SK-N-SH treated with all-trans-retinoic acid at 6 μM for 48 hours (cell line): ENCODE measurements around the gene TDRD12.

Experiments used
- ATAC-seq: fragments of 200-7000 bp; cut with Tn5 transposase; 3 replicates; pipeline ENCODE4 v1.9.1; 2020; ENCODE audit warnings: mild to moderate bottlenecking, moderate library complexity
- BACH2 ChIP-seq: fragments of 250-450 bp; sonication (Bioruptor Pico); IDR thresholded peaks from 2 replicates; pipeline ENCODE4 v1.9.0; 2021; ENCODE audit warnings: mild to moderate bottlenecking, borderline replicate concordance
- CSDC2 ChIP-seq: fragments of 250-450 bp; sonication (Bioruptor Pico); IDR thresholded peaks from 2 replicates; pipeline ENCODE4 v1.5.0; 2020; ENCODE audit warnings: mild to moderate bottlenecking, moderate library complexity
- CSRNP3 ChIP-seq: fragments of 250-450 bp; sonication (Bioruptor Pico); IDR thresholded peaks from 2 replicates; pipeline ENCODE4 v1.5.1; 2021; ENCODE audit warnings: mild to moderate bottlenecking, moderate library complexity
- ESRRG ChIP-seq: fragments of 250-450 bp; sonication (Bioruptor Pico); IDR thresholded peaks from 2 replicates; pipeline ENCODE4 v1.6.1; 2021; ENCODE audit warnings: mild to moderate bottlenecking
- GLIS3 ChIP-seq: fragments of 250-450 bp; sonication (Bioruptor Pico); IDR thresholded peaks from 2 replicates; pipeline ENCODE4 v1.5.0; 2020; ENCODE audit warnings: mild to moderate bottlenecking, moderate library complexity
- ISL1 ChIP-seq: fragments of 250-450 bp; sonication (Bioruptor Pico); IDR thresholded peaks from 2 replicates; pipeline ENCODE4 v2.1.2; 2022; ENCODE audit warnings: mild to moderate bottlenecking, moderate library complexity
- OSR1 ChIP-seq: fragments of 250-450 bp; sonication (Bioruptor Pico); IDR thresholded peaks from 2 replicates; pipeline ENCODE4 v1.8.0; 2022; ENCODE audit warnings: moderate library complexity, mild to moderate bottlenecking, inconsistent platforms
- POU6F1 ChIP-seq: fragments of 250-450 bp; sonication (Bioruptor Pico); IDR thresholded peaks from 2 replicates; pipeline ENCODE4 v1.8.0; 2021; ENCODE audit warnings: low read depth, mild to moderate bottlenecking, moderate library complexity, borderline replicate concordance
- PPARA ChIP-seq: fragments of 250-450 bp; sonication (Bioruptor Pico); IDR thresholded peaks from 2 replicates; pipeline ENCODE4 v1.5.0; 2020; ENCODE audit warnings: mild to moderate bottlenecking, borderline replicate concordance
- RARB ChIP-seq: fragments of 250-450 bp; sonication (Bioruptor Pico); IDR thresholded peaks from 2 replicates; pipeline ENCODE4 v1.8.0; 2021; ENCODE audit warnings: mild to moderate bottlenecking, moderate library complexity
- SNAI2 ChIP-seq: fragments of 250-450 bp; sonication (Bioruptor Pico); IDR thresholded peaks from 2 replicates; pipeline ENCODE4 v1.5.0; 2020; ENCODE audit warnings: mild to moderate bottlenecking, moderate library complexity
- TCF4 ChIP-seq: fragments of 250-450 bp; sonication (Bioruptor Pico); IDR thresholded peaks from 2 replicates; pipeline ENCODE4 v1.8.0; 2021; ENCODE audit warnings: mild to moderate bottlenecking, moderate library complexity, borderline replicate concordance
- TOX ChIP-seq: fragments of 250-450 bp; sonication (Bioruptor Pico); IDR thresholded peaks from 2 replicates; pipeline ENCODE4 v1.8.0; 2021; ENCODE audit warnings: mild to moderate bottlenecking, moderate library complexity, borderline replicate concordance
- TSHZ2 ChIP-seq: fragments of 250-450 bp; sonication (Bioruptor Pico); IDR thresholded peaks from 2 replicates; pipeline ENCODE4 v1.5.0; 2020; ENCODE audit warnings: mild to moderate bottlenecking, moderate library complexity
- ZC3H10 ChIP-seq: fragments of 250-450 bp; sonication (Bioruptor Pico); IDR thresholded peaks from 2 replicates; pipeline ENCODE4 v1.5.1; 2021; ENCODE audit warnings: mild to moderate bottlenecking, moderate library complexity
- ZFP3 ChIP-seq: fragments of 250-450 bp; sonication (Bioruptor Pico); IDR thresholded peaks from 2 replicates; pipeline ENCODE4 v1.5.0; 2020; ENCODE audit warnings: mild to moderate bottlenecking, moderate library complexity
- ZFP30 ChIP-seq: fragments of 450-650 bp; formaldehyde crosslinking; IDR thresholded peaks from 2 replicates; pipeline ENCODE4 v1.5.0; 2022; ENCODE audit warnings: mild to moderate bottlenecking, moderate library complexity
- ZNF565 ChIP-seq: fragments of 450-650 bp; formaldehyde crosslinking; conservative IDR thresholded peaks from 2 replicates; pipeline ENCODE4 v1.5.0; 2020; ENCODE audit warnings: low read depth, mild to moderate bottlenecking, moderate library complexity
- ZNF70 ChIP-seq: fragments of 450-650 bp; formaldehyde crosslinking; IDR thresholded peaks from 2 replicates; pipeline ENCODE4 v1.5.0; 2020; ENCODE audit warnings: mild to moderate bottlenecking, moderate library complexity
- ZNF8 ChIP-seq: fragments of 450-650 bp; formaldehyde crosslinking; IDR thresholded peaks from 2 replicates; pipeline ENCODE4 v1.5.0; 2020; ENCODE audit warnings: mild to moderate bottlenecking, moderate library complexity
- TF ChIP-seq, protein P1 (sequence below): fragments of 250-450 bp; sonication (Bioruptor Pico); IDR thresholded peaks from 2 replicates; pipeline ENCODE4 v1.8.0; 2020; ENCODE audit warnings: mild to moderate bottlenecking, moderate library complexity, borderline replicate concordance

Gene TDRD12

GRCh38 chr19:32810452-32810851 lies 90.9 kb downstream of the TDRD12 start:
- TF ChIP-seq CSRNP3 (no peak), ESRRG (CRISPR knock-in tag) (no peak)
- no peak for ATAC-seq

- TF ChIP-seq ZNF8 (no peak), ISL1 (CRISPR knock-in tag) (no peak), ZFP30 (CRISPR knock-in tag) (no peak), POU6F1 (CRISPR knock-in tag) (no peak), SNAI2 (no peak), RARB (CRISPR knock-in tag) (no peak)
- TF ChIP-seq, protein P1, sequence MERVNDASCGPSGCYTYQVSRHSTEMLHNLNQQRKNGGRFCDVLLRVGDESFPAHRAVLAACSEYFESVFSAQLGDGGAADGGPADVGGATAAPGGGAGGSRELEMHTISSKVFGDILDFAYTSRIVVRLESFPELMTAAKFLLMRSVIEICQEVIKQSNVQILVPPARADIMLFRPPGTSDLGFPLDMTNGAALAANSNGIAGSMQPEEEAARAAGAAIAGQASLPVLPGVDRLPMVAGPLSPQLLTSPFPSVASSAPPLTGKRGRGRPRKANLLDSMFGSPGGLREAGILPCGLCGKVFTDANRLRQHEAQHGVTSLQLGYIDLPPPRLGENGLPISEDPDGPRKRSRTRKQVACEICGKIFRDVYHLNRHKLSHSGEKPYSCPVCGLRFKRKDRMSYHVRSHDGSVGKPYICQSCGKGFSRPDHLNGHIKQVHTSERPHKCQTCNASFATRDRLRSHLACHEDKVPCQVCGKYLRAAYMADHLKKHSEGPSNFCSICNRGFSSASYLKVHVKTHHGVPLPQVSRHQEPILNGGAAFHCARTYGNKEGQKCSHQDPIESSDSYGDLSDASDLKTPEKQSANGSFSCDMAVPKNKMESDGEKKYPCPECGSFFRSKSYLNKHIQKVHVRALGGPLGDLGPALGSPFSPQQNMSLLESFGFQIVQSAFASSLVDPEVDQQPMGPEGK (CRISPR knock-in tag), result no peak
- TF ChIP-seq, all 23 proteins: peak for 0
- ATAC-seq, result no peak
Observed at GRCh38 chr19:32811151-32811550, 91.6 kb downstream of the TDRD12 start.

- ATAC-seq, result no peak
- no peak for TF ChIP-seq SNAI2
- TF ChIP-seq ESRRG (CRISPR knock-in tag), result no peak
- TF ChIP-seq ZFP30 (CRISPR knock-in tag), result no peak
- TF ChIP-seq ZNF565 (CRISPR knock-in tag), result no peak
- no peak for TF ChIP-seq CSDC2
- TF ChIP-seq TSHZ2 (CRISPR knock-in tag), result no peak
- no peak for TF ChIP-seq PPARA (CRISPR knock-in tag)
- TF ChIP-seq CSRNP3, result no peak
- TF ChIP-seq TOX (CRISPR knock-in tag), result no peak
- no peak for TF ChIP-seq OSR1 (CRISPR knock-in tag)
- TF ChIP-seq ZNF8, result no peak
Observed at GRCh38 chr19:32812036-32812435, 92.5 kb downstream of the TDRD12 start.

- ATAC-seq, result no peak
- no peak for TF ChIP-seq TCF4 (CRISPR knock-in tag)
Observed at GRCh38 chr19:32812571-32812970, 93.0 kb downstream of the TDRD12 start.

DNA sequence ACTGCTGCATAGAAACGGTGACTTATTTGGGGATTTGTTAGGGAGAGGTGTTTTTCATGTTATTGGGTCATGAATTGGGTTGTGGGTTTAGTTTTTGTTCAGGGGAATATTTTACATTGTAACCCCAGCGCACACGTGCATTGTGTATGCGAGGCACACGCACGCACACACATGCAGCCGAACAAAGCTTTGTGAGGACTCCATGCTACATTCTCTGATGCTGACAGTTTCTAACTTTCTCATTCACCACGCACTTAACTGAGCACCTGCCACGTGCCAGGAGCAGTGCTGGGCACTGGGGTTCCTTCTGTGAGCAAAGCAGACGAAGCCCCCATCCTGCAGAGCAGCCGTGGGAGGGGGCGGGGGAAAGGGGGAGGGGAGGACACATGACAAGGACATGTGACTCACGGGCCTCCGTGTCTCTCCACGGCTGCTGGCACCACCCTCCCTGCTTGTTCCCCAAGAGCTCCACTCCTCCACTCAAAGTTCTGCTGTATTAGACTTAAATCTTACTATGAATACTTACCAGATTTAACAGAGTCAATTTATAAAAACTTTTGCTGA lies 94.4 kb downstream of the TDRD12 start:
- ATAC-seq, result no peak
- no peak for TF ChIP-seq GLIS3 (CRISPR knock-in tag)
- no peak for TF ChIP-seq ISL1 (CRISPR knock-in tag)
- TF ChIP-seq ZFP3 (CRISPR knock-in tag), result no peak
- no peak for TF ChIP-seq CSRNP3
- TF ChIP-seq ZFP30 (CRISPR knock-in tag), result no peak
- TF ChIP-seq CSDC2, result no peak
- no peak for TF ChIP-seq OSR1 (CRISPR knock-in tag)
- TF ChIP-seq ZC3H10 (CRISPR knock-in tag), result no peak
- TF ChIP-seq TOX (CRISPR knock-in tag), result no peak
- TF ChIP-seq SNAI2, result no peak
- TF ChIP-seq RARB (CRISPR knock-in tag), result no peak
- no peak for TF ChIP-seq POU6F1 (CRISPR knock-in tag)
- no peak for TF ChIP-seq ZNF8
- TF ChIP-seq BACH2 (CRISPR knock-in tag), result no peak
- TF ChIP-seq ZNF70 (CRISPR knock-in tag), result no peak
